ENCODE results near the gene RPE65. TPM values are rescaled to one million over a fixed set of nuclear protein-coding genes. Genes with fewer than 3 reads are reported as not detected.

RPE65 gene
- total and polyA plus RNA-seq, 2 of the 8 experiments (the other 6 are each of a cell fraction or from before 2014, with no cell fraction given) = not detected

- Histone ChIP-seq H2AK5ac (ENCODE audit: low read depth, low read length) (no peak overlapping the region), H2BK15ac (ENCODE audit: low read length) (no peak overlapping the region), H4K5ac (ENCODE audit: insufficient read length, low read depth, low read length) (no peak overlapping the region), H3K9ac (replicated peaks in 1 of 4; ENCODE audit: extremely low read depth in 1 of 4, low read depth in 3 of 4, low read length in 3 of 4) (no peak overlapping the region), H3K79me2 (ENCODE audit: control insufficient read depth in 1 of 2, insufficient read depth in 2 of 2, low read length in 2 of 2) (peaks cover 0 to 37% of the 10 kb centered on the region in 2 experiments; a peak in 2 of 4 replicates), H3K9me3 (ENCODE audit: insufficient read depth in 2 of 2, low read depth in 1 of 2, low read length in 1 of 2) (no peaks in the 10 kb centered on the region), H3K4me1 (replicated peaks in 1 of 4; ENCODE audit: control insufficient read depth in 3 of 4, insufficient read depth in 4 of 4, low read length in 3 of 4) (no peaks in the 10 kb centered on the region), H3K4me3 (ENCODE audit: extremely low read depth in 1 of 4, insufficient read depth in 2 of 4, low read depth in 3 of 4, low read length in 4 of 4) (no peak overlapping the region), H3K79me1 (ENCODE audit: low read depth, low read length) (no peaks in the 10 kb centered on the region), H3K23ac (ENCODE audit: insufficient read length) (no peak overlapping the region), H4K91ac (replicated peaks; ENCODE audit: insufficient read length, low read length) (no peak overlapping the region), H3K36me3 (ENCODE audit: control insufficient read depth in 2 of 4, insufficient read depth in 4 of 4, low read length in 3 of 4) (peaks cover 0 to 75% (median 18%) of the 10 kb centered on the region in 4 experiments; a peak in 6 of 8 replicates), H2BK20ac (ENCODE audit: low read length) (no peak overlapping the region), H3K23me2 (ENCODE audit: low read depth, low read length) (no peaks in the 10 kb centered on the region), H4K20me1 (replicated peaks in 1 of 2; ENCODE audit: control insufficient read depth in 1 of 2, insufficient read depth in 2 of 2, low read length in 2 of 2) (no peaks in the 10 kb centered on the region), H2BK12ac (ENCODE audit: low read depth, low read length) (no peak overlapping the region), H2BK5ac (ENCODE audit: low read depth, low read length) (no peak overlapping the region), H3K4me2 (ENCODE audit: insufficient read depth in 1 of 2, low read depth in 2 of 2, low read length in 2 of 2) (no peak overlapping the region), H4K8ac (ENCODE audit: extremely low read depth, insufficient read depth, low read length) (no peak overlapping the region), H3K4ac (replicated peaks; ENCODE audit: insufficient read length, low read depth, low read length) (no peak overlapping the region), H3K14ac (ENCODE audit: insufficient read length) (no peak overlapping the region), H3K56ac (replicated peaks; ENCODE audit: insufficient read length, low read depth, low read length) (no peak overlapping the region), H2BK120ac (replicated peaks; ENCODE audit: low read depth, low read length) (no peak overlapping the region), H2AFZ (ENCODE audit: low read length) (no peak overlapping the region), H3K18ac (ENCODE audit: extremely low read depth, low read length) (no peak overlapping the region), H3K27ac (ENCODE audit: low read depth, low read length) (no peak overlapping the region), H3K27me3 (replicated peaks in 1 of 4; ENCODE audit: control insufficient read depth in 3 of 4, extremely low read depth in 1 of 4, insufficient read depth in 3 of 4, low read length in 3 of 4) (no peaks in the 10 kb centered on the region)
- WGBS, 2 experiments (ENCODE audit: extremely low coverage in 1 of 2, insufficient coverage in 1 of 2, insufficient read length in 1 of 2, insufficient replicate concordance in 2 of 2, low coverage in 1 of 2, low lambda C conversion rate in 2 of 2, missing lambda C conversion rate in 1 of 2) = 100% methylated on average over 2 of the region's 2 CpGs; no CpG with 5 or more reads in 1 of the 2 experiments
- ChIA-PET CTCF (ENCODE audit: partially characterized antibody) (no interaction called here), POLR2A (ENCODE audit: partially characterized antibody) (no interaction called here)
- DNase-seq (ENCODE audit: low read depth in 1 of 2, low spot score in 2 of 2) = no peak
- FAIRE-seq = no peak
- TF ChIP-seq CBX8 (IDR thresholded peaks at IDR 0.05; ENCODE audit: borderline replicate concordance, low read depth, low read length) (no peak), JUN (IDR thresholded peaks at IDR 0.05; ENCODE audit: low read depth, low read length) (no peak), CEBPB (IDR thresholded peaks at IDR 0.05; ENCODE audit: low read depth, low read length) (no peak), NRF1 (IDR thresholded peaks at IDR 0.05; ENCODE audit: low read depth, low read length) (no peak), CBX5 (IDR thresholded peaks at IDR 0.05; ENCODE audit: low read depth, low read length) (no peak), SP2 (IDR thresholded peaks at IDR 0.05; ENCODE audit: low read length) (no peak), BCL11A (IDR thresholded peaks at IDR 0.05; ENCODE audit: low read depth in 2 of 2, low read length in 2 of 2) (no peak), ATF3 (IDR thresholded peaks at IDR 0.05; ENCODE audit: insufficient read depth, low read depth, low read length) (no peak), EZH2 (IDR thresholded peaks at IDR 0.05; ENCODE audit: low read depth, low read length, severe bottlenecking) (no peak), MAX (IDR thresholded peaks at IDR 0.05) (no peak), CHD1 (IDR thresholded peaks at IDR 0.05; ENCODE audit: low read depth, low read length) (no peak)
These were observed 40.4 kb upstream of the RPE65 start for GRCh38 chr1:68490046-68490651.

Measured in H1 (cell line).